GM19395 (cell line): ENCODE data around the gene IL17REL.

Source experiments
- ATAC-seq: cut with Tn5 transposase; IDR thresholded peaks from one replicate; pipeline ENCODE4 v1.9.1; 2021; ENCODE audit warnings: mild to moderate bottlenecking, moderate library complexity; ENCODE audit not compliant: unreplicated experiment

Gene IL17REL

GRCh38 chr22:50008151-50009040, 4.2 kb downstream of the IL17REL start:
- no peak for ATAC-seq

- no peak for ATAC-seq
Measured at GRCh38 chr22:50007057-50007511, 5.5 kb downstream of the IL17REL start.

- ATAC-seq, result no peak
Measured at GRCh38 chr22:50004918-50005317, 7.6 kb downstream of the IL17REL start.

- no peak for ATAC-seq
Measured at GRCh38 chr22:50002791-50003190, 9.8 kb downstream of the IL17REL start.

- ATAC-seq, result no peak
Measured at GRCh38 chr22:50001388-50002231, 11.0 kb downstream of the IL17REL start.

DNA sequence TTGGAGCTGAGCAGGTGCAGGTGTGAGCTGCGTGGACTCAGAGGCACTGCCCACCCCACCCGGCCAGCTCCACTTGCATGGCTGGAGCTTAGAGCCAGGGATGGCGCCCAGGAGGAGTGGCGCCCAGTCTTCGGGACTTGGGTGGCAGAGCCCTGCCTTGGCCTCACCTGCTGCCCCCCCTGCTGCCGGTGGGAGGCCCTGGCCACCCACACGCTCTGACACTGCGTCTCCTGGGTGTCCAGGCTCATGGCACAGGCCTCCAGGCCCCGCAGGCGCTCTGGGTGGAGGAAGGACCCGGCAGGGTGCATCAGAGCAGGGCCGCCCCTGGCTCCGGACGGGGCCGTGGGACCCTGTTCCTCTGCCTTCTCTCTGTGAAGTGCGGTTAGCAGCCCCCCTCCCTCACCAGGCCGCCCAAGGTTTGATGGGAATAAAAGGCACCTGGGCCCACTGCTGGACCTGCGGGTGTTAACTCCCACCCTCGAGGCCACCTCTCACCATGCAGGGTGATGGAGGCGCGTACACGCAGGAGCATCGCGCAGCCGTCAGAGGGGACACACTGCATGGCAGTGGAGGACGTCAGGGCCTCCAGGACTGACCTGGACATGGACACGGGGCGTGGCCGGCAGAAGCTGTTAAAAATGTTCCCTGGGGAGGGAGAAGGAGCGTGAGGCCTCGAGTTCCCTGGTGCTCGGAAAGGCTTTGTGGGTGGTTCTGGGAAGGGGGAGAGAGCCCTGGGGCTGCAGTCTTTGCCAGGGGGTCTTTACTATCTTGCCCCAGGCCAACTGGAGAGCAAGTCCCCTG, 11.8 kb downstream of the IL17REL start:
- no peak for ATAC-seq

DNA sequence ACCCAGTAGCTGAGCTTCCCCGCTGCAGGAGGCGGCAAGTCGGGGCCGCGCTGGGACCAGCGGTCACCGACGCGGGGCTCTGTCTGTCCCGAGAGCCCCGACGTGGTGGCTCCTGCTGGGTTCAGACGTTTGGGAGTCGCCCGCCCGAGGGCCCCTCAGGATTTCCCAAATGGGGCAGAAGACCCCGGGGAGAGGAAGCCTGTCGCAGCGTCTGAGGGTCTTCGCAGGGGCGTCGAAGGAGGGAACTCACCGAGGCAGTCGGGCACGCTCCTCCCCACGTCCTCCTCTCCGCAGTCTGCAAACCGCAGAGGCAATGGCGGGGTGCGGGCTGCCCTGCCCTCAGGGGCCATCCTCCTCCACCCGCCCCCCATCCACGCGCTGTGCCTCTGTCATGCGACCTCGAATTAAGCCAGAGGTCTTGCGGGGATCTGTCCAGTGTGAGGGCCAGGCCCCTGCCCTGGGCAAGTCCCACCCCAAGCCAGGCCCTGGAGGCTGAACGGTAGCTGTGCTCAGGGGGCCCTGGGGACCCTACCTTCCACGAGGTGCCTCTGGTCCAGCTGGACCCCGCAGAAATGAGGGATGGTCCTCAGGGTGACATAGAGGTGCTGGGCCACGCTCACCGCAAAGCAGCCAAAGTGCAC, 12.5 kb downstream of the IL17REL start:
- no peak for ATAC-seq

DNA sequence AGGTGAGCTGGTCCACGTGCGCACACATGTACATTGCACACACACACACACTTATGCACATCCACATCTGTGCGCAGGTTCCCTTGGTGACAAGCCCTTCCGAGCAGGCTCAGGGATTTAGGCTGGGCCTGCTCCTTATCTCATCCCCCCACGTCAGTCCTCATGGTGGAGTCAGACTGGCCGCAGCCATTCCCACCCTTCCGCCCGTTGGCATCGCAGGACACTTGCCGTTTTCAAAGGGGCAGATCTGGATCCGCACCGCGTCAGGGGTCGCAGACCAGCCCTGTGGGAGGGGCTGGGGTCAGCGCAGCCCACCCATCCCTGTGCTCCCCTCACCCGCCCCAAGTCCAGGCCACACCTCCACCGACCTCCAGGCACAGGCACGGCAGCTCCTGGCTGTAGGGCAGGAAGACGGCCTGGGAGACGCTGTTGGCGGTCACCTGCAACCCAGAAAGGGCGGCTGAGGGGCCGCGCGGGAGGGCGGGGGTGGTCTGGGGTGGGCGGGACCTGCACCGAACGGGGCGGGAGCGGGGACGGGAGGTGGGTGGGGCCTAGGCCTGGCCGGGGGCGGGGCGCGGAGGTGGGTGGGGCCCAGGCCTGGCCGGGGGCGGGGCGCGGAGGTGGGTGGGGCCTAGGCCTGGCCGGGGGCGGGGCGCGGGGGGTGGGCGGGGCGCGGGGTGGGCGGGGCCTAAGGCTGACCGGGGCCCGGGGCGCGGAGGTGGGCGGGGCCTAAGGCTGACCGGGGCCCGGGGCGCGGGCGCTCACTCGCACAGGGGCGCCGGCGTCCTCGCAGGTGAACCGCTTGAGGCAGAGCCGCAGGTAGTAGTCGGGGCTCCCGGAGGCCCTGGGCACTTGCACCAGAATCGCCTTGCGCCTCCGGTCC, 13.3 kb downstream of the IL17REL start:
- ATAC-seq, result no peak

DNA sequence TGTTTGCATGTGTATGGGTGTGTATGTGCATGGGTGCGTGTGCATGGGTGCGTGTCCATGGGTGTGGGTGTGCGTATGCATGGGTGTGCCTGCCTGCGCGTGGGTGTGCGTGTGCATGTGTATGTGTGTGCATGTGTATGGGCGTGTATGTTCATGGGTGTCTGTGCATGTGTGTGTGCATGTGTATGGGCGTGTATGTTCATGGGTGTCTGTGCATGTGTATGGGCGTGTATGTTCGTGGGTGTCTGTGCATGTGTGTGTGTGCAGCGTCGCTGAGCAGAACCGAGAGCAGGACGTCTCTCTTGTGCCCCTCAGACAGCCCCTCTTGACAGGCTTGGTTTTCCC, 13.9 kb downstream of the IL17REL start:
- ATAC-seq, result no peak

GRCh38 chr22:49997932-49998717, 14.4 kb downstream of the IL17REL start:
- no peak for ATAC-seq

DNA sequence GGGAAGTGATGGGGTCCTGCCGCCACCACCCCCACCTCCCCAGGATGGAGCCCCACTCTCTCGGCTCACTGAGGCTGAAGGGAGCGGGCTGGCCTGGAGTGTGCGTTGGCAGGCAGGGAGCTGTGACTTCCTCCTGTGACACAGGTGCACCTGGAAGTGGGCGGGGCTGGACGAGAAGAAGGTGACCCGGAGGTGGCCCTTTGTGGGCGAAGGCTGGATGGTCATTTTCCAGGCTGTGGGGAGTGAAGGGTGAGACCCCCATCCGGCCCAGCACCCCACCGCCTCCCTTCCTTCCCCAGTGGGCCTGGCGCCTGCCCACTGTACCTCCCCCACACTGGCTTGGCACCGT, 15.3 kb downstream of the IL17REL start:
- ATAC-seq, result no peak

DNA sequence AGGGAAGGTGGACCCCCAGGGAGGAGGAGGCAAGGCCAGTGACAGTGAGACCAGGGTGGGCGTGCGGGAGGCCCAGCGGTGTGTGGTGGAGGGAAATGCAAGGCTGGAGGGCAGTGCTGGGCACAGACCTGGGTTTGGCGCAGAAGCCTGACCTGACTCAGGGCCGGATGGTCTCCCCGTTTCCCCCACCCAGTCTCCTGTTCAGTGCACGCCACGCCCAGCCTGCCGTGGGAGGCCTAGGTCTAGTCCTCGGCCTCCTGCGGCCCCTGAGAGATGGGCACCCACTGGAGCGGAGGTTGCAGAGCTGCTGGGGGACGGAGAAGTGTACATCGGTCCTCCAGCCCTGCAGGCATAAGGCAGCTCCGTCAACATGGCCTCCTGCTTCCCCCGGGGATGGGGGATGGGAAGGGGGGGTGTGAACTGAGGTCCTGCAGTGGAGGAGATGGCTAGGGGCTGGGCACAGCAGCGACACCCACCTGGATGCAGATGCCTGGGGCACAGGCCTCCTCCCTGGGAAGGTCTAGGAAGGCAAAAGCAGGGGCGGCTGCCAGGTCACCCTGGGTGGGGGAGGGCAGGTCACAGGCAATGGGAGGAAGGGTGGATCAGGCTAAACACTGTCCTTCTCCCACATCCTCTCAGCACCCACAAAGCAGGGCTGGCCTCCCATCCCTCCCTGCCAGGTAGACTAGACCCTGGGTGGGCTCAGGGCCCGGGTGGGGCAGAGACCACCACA, 15.9 kb downstream of the IL17REL start:
- no peak for ATAC-seq

DNA sequence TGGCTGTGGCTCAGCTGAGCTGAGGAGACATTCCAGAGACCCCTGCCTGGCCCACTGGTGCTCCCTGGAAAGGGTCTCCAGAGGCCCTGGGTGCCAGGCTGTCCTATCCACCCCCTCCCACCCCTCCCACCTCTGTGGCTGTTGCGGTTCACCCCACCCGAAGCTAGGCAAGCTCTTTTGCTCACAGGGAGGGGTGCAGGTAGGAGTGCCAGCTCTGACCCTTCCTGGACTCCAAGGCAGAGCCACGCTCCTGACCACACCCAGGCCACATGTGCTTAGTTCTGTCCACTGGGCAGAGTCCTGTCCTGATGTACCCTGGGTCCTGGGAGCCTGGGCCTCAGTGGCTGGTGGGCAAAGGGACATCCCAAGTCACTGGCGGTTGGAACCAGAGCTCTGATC, 16.4 kb downstream of the IL17REL start:
- no peak for ATAC-seq

DNA sequence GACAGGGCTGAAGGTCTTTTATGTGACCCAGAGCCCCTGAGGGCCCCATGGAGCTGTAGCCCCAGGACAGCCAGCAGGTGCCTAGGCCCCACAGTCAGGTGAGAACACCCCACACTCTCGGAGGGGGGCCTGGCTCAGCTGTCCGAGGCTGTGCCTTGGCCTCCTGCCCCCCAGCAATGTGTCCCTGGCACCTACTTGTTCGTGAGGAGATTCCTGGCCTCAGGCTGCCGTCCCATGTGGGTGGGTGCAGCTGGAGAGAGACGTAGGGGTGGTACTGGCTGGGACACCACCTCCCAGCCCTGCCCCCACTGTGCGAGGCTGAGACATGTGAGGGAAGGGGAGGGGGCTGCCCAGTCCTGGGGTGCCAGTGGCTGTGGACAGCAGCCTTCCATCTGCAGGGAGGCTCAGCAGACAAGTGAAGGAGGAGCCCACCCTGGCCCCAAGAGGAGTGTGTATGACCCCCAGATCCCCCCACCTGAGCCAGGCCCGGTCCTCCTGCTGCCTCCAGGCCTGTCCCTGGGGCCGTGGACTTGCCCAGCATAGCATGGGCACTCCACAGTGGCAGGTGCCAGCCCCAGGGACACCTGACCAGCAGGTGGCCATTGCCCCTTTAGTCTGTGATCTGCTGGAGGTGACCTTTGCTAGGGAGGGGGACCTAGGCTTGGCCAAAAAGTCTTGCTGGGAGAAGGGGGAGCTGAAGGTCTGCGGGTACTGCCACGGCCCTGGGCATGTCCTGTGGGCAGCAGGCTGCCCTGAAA, 17.0 kb downstream of the IL17REL start:
- ATAC-seq, result no peak

DNA sequence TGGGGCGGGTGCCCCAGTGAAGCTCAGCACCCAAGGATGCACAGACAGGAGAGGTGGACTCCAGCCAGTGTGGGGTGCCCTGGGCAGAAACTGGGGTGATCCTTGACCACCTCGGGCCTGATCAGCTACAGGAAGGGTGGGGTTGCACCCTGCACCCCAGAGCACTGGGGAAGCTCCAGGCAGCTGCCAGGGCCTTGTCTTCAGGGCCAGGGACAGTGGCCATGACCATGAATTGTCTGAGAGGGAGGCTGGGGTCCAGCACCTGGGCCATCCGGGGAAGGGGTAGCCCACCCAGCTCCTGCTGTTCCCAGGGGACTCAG, 17.6 kb downstream of the IL17REL start:
- no peak for ATAC-seq

DNA sequence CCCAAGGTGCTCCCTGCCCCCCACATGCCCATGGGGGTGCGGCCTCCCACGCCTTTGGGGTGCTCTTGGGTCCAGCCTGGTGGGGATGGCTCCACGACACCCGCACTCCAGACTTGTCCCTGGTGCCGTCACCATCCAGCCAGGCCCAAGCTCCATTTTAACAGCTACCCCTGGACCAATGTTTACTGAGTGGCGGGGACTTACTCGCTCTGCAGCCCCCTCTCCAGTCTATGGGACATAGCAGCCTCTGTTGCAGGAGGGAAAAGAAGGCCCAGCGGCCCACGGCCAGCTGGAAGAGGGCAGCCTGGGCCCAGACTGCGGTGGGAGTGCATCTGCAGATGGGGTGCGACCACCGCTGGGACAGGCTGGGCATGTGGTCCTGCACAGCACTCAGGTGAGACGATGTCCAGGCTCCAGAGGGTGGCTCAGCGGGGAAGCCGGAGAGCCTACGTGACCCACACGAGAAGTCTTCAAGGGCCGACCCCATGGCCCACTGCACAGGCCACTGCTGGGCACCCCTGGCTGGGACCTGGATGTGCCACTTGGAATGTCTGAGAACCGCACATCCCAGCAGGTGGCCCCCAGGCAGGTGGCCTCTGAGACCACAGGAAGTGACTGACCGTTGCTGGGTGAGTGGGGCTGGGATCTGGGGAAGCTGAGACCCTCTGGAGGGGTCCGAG, 18.1 kb downstream of the IL17REL start:
- ATAC-seq, result no peak

- ATAC-seq, result no peak
Measured at GRCh38 chr22:49993649-49994360, 18.8 kb downstream of the IL17REL start.
